ENCODE data around the gene PPP2R2B. TPM values are rescaled to one million over a fixed set of nuclear protein-coding genes. Genes with fewer than 3 reads are reported as not detected.
A peak's percentile ranks its signal among the peaks of the same experiment; 100 is the strongest.

Gene PPP2R2B
- total RNA-seq, 4 donors from 2014 or later = 9.4 to 29.4 (median 20.7) TPM

- Histone ChIP-seq H3K36me3 (no peaks in the 10 kb centered on the region), H3K27me3 (no peaks in the 10 kb centered on the region), H3K4me3 (no peak overlapping the region), H3K9me3 (no peaks in the 10 kb centered on the region), H3K27ac (no peak overlapping the region), H3K4me1 (no peaks in the 10 kb centered on the region)
- no peak for TF ChIP-seq EP300 (IDR thresholded peaks at IDR 0.05)
- no peak for TF ChIP-seq POLR2A (IDR thresholded peaks at IDR 0.05)
- TF ChIP-seq CTCF (IDR thresholded peaks at IDR 0.05) = no peak
- DNase-seq (ENCODE audit: low spot score in 2 of 2) = no peak
Measured at GRCh38 chr5:146549615-146550014, 328.9 kb downstream of the PPP2R2B start.

GRCh38 chr5:146548781-146549449 lies 329.6 kb downstream of the PPP2R2B start:
- Histone ChIP-seq H3K4me3 (no peak overlapping the region), H3K9me3 (no peaks in the 10 kb centered on the region), H3K4me1 (no peaks in the 10 kb centered on the region), H3K36me3 (no peaks in the 10 kb centered on the region), H3K27me3 (no peaks in the 10 kb centered on the region), H3K27ac (no peak overlapping the region)
- no peak for DNase-seq (ENCODE audit: low spot score in 2 of 2)
- no peak for TF ChIP-seq EP300 (IDR thresholded peaks at IDR 0.05)
- TF ChIP-seq CTCF (IDR thresholded peaks at IDR 0.05) = no peak
- TF ChIP-seq POLR2A (IDR thresholded peaks at IDR 0.05) = no peak
- WGBS, 2 donors = 51 to 64% methylated on average over 2 of the region's 2 CpGs

- peaks cover 0 to 6% (median 0%) of the 10 kb centered on the region in 4 donors for H3K4me1 ChIP-seq
- TF ChIP-seq EP300 (IDR thresholded peaks at IDR 0.05) (no peak), POLR2A (IDR thresholded peaks at IDR 0.05) (no peak), CTCF (IDR thresholded peaks at IDR 0.05) (no peak)
- no peak overlapping the region for H3K27ac ChIP-seq
- no peaks in the 10 kb centered on the region for H3K9me3 ChIP-seq
- DNase-seq (ENCODE audit: low spot score in 2 of 2) = no peak
- no peaks in the 10 kb centered on the region for H3K27me3 ChIP-seq
- no peak overlapping the region for H3K4me3 ChIP-seq
- no peaks in the 10 kb centered on the region for H3K36me3 ChIP-seq
Measured at GRCh38 chr5:146544232-146544631, 334.3 kb downstream of the PPP2R2B start.

- no peak overlapping the region for H3K4me3 ChIP-seq
- 32 to 33% methylated on average over 16 of the region's 16 CpGs for WGBS, 2 donors
- TF ChIP-seq CTCF (IDR thresholded peaks at IDR 0.05) (peak; percentile 66 to 82 (median 76)), EP300 (IDR thresholded peaks at IDR 0.05) (no peak)
- no peak overlapping the region for H3K27ac ChIP-seq
- H3K4me1 ChIP-seq = peaks cover 0 to 6% (median 0%) of the 10 kb centered on the region in 4 donors
- H3K9me3 ChIP-seq = no peaks in the 10 kb centered on the region
- DNase-seq (ENCODE audit: low spot score in 2 of 2) = peak; percentile 49 to 79
- no peaks in the 10 kb centered on the region for H3K36me3 ChIP-seq
- no peaks in the 10 kb centered on the region for H3K27me3 ChIP-seq
Measured at GRCh38 chr5:146541958-146542849, 336.4 kb downstream of the PPP2R2B start.

GRCh38 chr5:146540414-146540813 lies 338.1 kb downstream of the PPP2R2B start:
- no peak overlapping the region for H3K27ac ChIP-seq
- H3K36me3 ChIP-seq = no peaks in the 10 kb centered on the region
- peaks cover 0 to 6% (median 0%) of the 10 kb centered on the region in 4 donors for H3K4me1 ChIP-seq
- TF ChIP-seq POLR2A (IDR thresholded peaks at IDR 0.05) (no peak), EP300 (IDR thresholded peaks at IDR 0.05) (no peak), CTCF (IDR thresholded peaks at IDR 0.05) (no peak)
- H3K9me3 ChIP-seq = no peaks in the 10 kb centered on the region
- 69 to 73% methylated on average over 2 of the region's 2 CpGs for WGBS, 2 donors
- DNase-seq (ENCODE audit: low spot score in 2 of 2) = no peak
- no peak overlapping the region for H3K4me3 ChIP-seq
- no peaks in the 10 kb centered on the region for H3K27me3 ChIP-seq
